ENCODE results near the gene DIO1. TPM values are rescaled to one million over a fixed set of nuclear protein-coding genes. Genes with fewer than 3 reads are reported as not detected.

Gene DIO1
- total RNA-seq, 3 donors from 2014 or later = not detected

DNA sequence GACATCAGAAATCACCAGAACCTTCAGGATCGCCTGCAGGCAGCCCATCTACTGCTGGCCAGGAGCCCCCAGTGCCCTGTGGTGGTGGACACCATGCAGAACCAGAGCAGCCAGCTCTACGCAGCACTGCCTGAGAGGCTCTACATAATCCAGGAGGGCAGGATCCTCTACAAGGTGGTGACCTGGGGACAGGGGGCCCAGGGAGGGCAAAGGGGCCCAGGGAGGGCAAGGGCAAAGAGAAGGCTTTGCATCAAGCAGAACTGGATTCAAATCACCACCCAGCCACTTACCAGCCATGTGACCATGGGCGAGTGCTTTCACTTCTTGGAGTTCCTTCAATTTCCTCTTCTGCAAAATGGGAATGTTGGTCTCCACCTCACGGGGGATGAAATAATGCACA lies 12.1 kb downstream of the DIO1 start:
- H3K4me1 Mint-ChIP-seq (ENCODE audit: low read depth) = no peaks in the 10 kb centered on the region
- H3K4me3 Mint-ChIP-seq = no peak overlapping the region
- DNase-seq (no peak), ATAC-seq (no peak)
- no peaks in the 10 kb centered on the region for H3K27me3 Mint-ChIP-seq (ENCODE audit: low read depth)
- no peaks in the 10 kb centered on the region for H3K36me3 Mint-ChIP-seq (ENCODE audit: insufficient read depth)
- no peaks in the 10 kb centered on the region for H3K9me3 Mint-ChIP-seq

DNA sequence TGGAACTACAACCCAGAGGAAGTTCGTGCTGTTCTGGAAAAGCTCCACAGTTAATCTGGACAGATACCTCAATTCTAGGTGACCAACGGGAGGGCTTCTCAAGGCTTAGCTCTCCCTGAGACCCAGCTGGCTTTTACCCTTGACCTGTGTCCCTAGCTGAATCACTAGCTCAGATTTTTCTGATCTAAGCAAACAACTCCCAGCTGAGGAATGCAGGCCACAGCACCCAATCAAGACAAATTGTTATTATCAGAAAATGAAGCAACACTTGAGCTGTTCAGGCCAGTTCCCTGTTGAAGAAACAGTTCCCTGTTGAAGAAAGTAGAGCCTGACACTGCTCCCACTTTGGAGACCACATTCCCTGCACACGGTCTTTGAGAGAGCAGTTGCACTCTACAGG lies 16.0 kb downstream of the DIO1 start:
- no peak for DNase-seq
- no peaks in the 10 kb centered on the region for H3K27me3 Mint-ChIP-seq (ENCODE audit: low read depth)
- no peaks in the 10 kb centered on the region for H3K4me1 Mint-ChIP-seq (ENCODE audit: low read depth)
- no peaks in the 10 kb centered on the region for H3K9me3 Mint-ChIP-seq
- H3K36me3 Mint-ChIP-seq (ENCODE audit: insufficient read depth) = peaks cover 4% of the 10 kb centered on the region
- no peak for ATAC-seq
- H3K4me3 Mint-ChIP-seq = no peak overlapping the region

- no peak for ATAC-seq
- no peak for DNase-seq
- no peaks in the 10 kb centered on the region for H3K27me3 Mint-ChIP-seq (ENCODE audit: low read depth)
- no peak overlapping the region for H3K4me3 Mint-ChIP-seq
- peaks cover 7% of the 10 kb centered on the region for H3K36me3 Mint-ChIP-seq (ENCODE audit: insufficient read depth)
- no peaks in the 10 kb centered on the region for H3K9me3 Mint-ChIP-seq
- H3K4me1 Mint-ChIP-seq (ENCODE audit: low read depth) = peaks cover 11% of the 10 kb centered on the region
Observed at GRCh38 chr1:53911442-53911841, 17.5 kb downstream of the DIO1 start.

DNA sequence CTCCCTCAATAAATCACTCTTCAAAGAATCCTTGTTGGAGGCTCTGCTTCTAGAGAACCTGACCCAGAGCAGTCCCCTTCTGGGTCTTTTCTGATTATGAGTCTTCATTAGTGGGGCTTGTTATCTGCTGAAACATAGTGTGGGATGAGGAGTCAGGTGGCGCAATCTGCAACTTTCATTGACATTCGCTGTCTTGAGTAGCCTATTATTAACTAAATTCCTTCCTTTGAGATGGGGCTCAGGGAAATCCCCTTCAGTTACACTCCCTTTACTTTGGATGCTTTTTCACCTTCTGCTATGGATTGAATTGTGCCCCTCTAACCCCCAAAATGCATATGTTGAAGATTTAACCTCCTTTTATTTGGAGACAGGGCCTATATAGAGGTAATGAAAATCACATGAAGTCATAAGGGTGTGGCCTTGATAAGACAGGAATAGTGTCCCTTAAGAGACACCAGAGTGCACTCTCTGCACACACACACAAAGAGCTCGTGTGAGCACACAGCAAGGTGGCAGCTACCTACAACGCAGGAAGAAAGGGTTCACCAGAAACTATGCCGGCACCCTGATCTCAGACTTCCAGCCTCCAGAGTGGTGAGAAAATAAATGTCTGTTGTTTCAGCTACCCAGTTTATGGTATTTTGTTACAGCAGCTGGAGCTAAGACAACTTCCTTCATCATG lies 19.5 kb downstream of the DIO1 start:
- DNase-seq (no peak), ATAC-seq (no peak)
- Mint-ChIP-seq H3K9me3 (no peaks in the 10 kb centered on the region), H3K36me3 (ENCODE audit: insufficient read depth) (peaks cover 7% of the 10 kb centered on the region), H3K4me3 (no peak overlapping the region), H3K4me1 (ENCODE audit: low read depth) (peaks cover 17% of the 10 kb centered on the region), H3K27me3 (ENCODE audit: low read depth) (no peaks in the 10 kb centered on the region)

DNA sequence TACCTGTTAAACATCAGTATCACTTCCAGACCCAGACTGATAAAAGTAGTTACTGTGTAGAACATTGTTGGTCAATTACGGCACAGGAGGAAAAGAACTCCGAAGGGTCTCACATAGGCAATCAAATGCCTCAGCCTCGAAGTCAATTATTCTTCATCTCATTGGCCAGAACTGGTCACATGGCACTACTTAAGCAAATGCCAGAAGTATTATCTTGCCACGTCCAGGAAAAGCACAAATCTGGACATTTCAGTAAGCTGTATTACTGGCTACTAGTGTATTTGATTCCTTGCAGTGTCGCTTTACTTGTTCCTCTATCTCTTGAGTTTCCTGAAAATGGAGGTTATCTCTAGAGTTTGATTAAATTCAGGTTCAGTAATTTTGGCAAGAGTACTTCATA lies 24.4 kb downstream of the DIO1 start:
- no peak for ATAC-seq

GRCh38 chr1:53919675-53920066 lies 25.7 kb downstream of the DIO1 start:
- Mint-ChIP-seq H3K4me1 (ENCODE audit: low read depth) (peaks cover 33% of the 10 kb centered on the region), H3K4me3 (no peak overlapping the region)

More for the DNA sequence above, 24.4 kb downstream of the DIO1 start:
- Mint-ChIP-seq H3K27me3 (ENCODE audit: low read depth) (no peaks in the 10 kb centered on the region), H3K4me3 (no peak overlapping the region), H3K36me3 (ENCODE audit: insufficient read depth) (peaks cover 6% of the 10 kb centered on the region), H3K4me1 (ENCODE audit: low read depth) (peaks cover 33% of the 10 kb centered on the region), H3K9me3 (no peaks in the 10 kb centered on the region)
- DNase-seq = no peak

DNA sequence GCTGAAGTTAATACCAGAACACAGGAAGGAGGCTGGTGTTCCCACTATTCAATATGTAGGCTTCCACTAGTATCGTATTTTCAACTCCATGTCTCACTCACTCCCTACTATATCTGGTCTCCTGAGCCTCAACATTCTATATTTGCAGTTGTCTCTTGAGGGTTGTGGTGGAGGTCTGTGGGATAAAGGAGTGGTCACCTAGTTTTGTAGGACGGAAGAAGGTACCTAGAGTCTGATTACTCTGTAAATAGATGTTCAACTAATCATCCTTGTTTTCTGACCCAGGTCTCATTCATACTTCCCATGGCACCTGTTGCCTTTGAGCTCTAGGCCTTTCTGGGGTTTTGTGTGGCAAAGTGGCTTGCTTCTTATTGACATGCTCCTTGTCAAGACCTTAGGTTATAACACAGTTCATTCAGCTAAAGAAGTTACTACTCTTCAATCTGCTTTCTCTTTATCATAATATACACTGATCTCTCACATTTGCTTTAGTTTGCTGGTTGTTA lies 33.4 kb downstream of the DIO1 start:
- Mint-ChIP-seq H3K4me1 (ENCODE audit: low read depth) (no peaks in the 10 kb centered on the region), H3K27me3 (ENCODE audit: low read depth) (no peaks in the 10 kb centered on the region), H3K9me3 (no peaks in the 10 kb centered on the region), H3K4me3 (no peak overlapping the region), H3K36me3 (ENCODE audit: insufficient read depth) (peaks cover 36% of the 10 kb centered on the region)
- DNase-seq = no peak
- ATAC-seq = no peak

More at GRCh38 chr1:53919675-53920066, 25.7 kb downstream of the DIO1 start:
- no peaks in the 10 kb centered on the region for H3K9me3 Mint-ChIP-seq
- DNase-seq (no peak), ATAC-seq (peak; percentile 58 to 72)
- H3K36me3 Mint-ChIP-seq (ENCODE audit: insufficient read depth) = peaks cover 11% of the 10 kb centered on the region
- no peaks in the 10 kb centered on the region for H3K27me3 Mint-ChIP-seq (ENCODE audit: low read depth)

DNA sequence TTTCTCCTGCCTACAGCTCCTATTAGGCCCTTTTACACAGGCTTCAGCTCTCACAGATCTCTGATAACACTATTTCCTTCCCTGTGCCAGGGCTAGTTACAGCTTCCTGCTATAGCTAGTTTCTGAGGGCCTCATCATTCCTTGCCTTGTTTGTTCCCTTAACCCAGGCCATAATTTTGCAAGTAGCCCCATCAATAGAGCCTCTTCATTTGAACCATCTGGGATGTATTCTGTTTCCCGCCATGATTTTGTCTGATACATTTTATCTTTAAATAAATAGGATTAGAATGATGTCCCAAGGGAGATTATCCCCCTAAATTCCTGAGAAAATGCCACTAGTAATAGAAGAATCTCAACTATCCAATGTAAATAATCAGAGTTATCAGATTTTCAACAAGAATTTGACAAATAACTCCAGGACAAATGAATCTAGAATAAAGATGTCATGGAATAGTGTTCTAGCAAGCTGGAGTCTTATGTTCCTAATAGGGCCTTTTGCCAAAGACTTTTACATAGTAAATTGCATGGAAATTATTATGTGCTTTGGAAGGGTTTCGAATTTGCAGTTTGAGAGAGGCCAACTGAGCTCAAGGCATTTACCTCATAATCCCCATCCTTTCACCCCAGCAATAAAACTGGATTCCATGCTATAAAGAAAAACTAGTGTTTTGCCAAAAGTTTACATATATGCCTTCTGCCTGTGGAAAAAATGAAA lies 35.4 kb downstream of the DIO1 start:
- H3K4me3 Mint-ChIP-seq = no peak overlapping the region
- peaks cover 29% of the 10 kb centered on the region for H3K36me3 Mint-ChIP-seq (ENCODE audit: insufficient read depth)

GRCh38 chr1:53930932-53931331 lies 36.9 kb downstream of the DIO1 start:
- H3K4me1 Mint-ChIP-seq (ENCODE audit: low read depth) = no peaks in the 10 kb centered on the region
- no peaks in the 10 kb centered on the region for H3K9me3 Mint-ChIP-seq
- DNase-seq = no peak
- no peak for ATAC-seq
- no peak overlapping the region for H3K4me3 Mint-ChIP-seq
- H3K27me3 Mint-ChIP-seq (ENCODE audit: low read depth) = no peaks in the 10 kb centered on the region
- H3K36me3 Mint-ChIP-seq (ENCODE audit: insufficient read depth) = peaks cover 31% of the 10 kb centered on the region

More for the DNA sequence above, 35.4 kb downstream of the DIO1 start:
- DNase-seq = no peak
- no peaks in the 10 kb centered on the region for H3K4me1 Mint-ChIP-seq (ENCODE audit: low read depth)
- H3K27me3 Mint-ChIP-seq (ENCODE audit: low read depth) = no peaks in the 10 kb centered on the region
- no peak for ATAC-seq
- H3K9me3 Mint-ChIP-seq = no peaks in the 10 kb centered on the region

DNA sequence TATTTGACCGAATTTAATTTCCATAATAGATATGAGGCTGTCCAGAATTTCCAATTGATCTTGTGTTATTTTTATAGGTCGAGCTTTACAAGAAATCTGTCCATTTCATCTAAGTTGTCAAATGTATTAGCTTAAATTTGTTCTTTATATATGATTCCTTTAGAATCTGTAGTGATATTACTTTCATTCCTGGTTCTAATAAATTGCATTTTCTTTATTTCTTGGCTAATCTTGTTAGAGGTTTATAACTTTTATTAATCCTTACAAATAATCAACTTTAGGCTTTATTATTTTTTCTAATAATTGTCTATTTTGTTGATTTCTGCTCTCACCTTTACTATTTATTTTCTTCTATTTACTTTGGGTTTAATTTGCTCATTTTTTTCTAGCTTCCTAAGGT lies 37.5 kb downstream of the DIO1 start:
- Mint-ChIP-seq H3K27me3 (ENCODE audit: low read depth) (no peaks in the 10 kb centered on the region), H3K9me3 (no peaks in the 10 kb centered on the region), H3K36me3 (ENCODE audit: insufficient read depth) (peaks cover 33% of the 10 kb centered on the region), H3K4me3 (no peak overlapping the region), H3K4me1 (ENCODE audit: low read depth) (no peaks in the 10 kb centered on the region)
- ATAC-seq (no peak), DNase-seq (no peak)

DNA sequence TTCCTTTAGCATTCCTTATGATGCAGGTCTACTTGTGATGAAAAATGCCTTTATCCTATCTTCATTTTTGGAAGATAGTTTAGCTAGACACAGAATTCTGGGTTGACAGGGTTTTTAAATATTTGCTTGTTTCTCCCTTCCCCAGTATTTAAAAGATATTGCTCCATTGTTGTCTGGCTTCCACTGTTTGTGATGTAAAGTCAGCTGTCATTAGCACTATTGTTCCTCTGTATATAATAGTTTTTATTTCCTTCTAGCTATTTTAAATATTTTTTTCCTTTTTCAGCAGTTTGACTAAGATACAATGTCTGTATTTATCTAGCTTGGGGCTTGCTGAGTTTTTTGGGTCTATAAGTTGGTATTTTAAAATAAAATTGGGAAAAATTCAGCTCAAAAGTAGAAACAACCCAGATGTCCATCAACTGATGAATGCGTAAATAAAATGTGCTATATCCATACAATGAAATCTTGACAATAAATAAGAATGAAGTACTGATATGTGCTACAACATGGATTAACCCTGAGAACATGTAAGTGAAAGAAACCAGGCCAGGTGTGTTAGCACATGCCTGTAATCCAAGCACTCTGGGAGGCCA lies 40.3 kb downstream of the DIO1 start:
- Mint-ChIP-seq H3K36me3 (ENCODE audit: insufficient read depth) (peaks cover 28% of the 10 kb centered on the region), H3K4me1 (ENCODE audit: low read depth) (peaks cover 4% of the 10 kb centered on the region)

GRCh38 chr1:53936430-53936829 lies 42.4 kb downstream of the DIO1 start:
- H3K36me3 Mint-ChIP-seq (ENCODE audit: insufficient read depth) = peaks cover 22% of the 10 kb centered on the region
- ATAC-seq (no peak), DNase-seq (no peak)
- peaks cover 9% of the 10 kb centered on the region for H3K4me1 Mint-ChIP-seq (ENCODE audit: low read depth)
- H3K4me3 Mint-ChIP-seq = no peak overlapping the region
- H3K9me3 Mint-ChIP-seq = no peaks in the 10 kb centered on the region
- H3K27me3 Mint-ChIP-seq (ENCODE audit: low read depth) = no peaks in the 10 kb centered on the region

More for the DNA sequence above, 40.3 kb downstream of the DIO1 start:
- DNase-seq = no peak
- no peak overlapping the region for H3K4me3 Mint-ChIP-seq
- H3K27me3 Mint-ChIP-seq (ENCODE audit: low read depth) = no peaks in the 10 kb centered on the region
- H3K9me3 Mint-ChIP-seq = no peaks in the 10 kb centered on the region
- ATAC-seq = no peak

GRCh38 chr1:53938136-53938830 lies 44.3 kb downstream of the DIO1 start:
- Mint-ChIP-seq H3K4me3 (no peak overlapping the region), H3K27me3 (ENCODE audit: low read depth) (no peaks in the 10 kb centered on the region), H3K4me1 (ENCODE audit: low read depth) (peaks cover 19% of the 10 kb centered on the region), H3K9me3 (no peaks in the 10 kb centered on the region), H3K36me3 (ENCODE audit: insufficient read depth) (peaks cover 20% of the 10 kb centered on the region)
- DNase-seq = no peak
- no peak for ATAC-seq
